Fibroblast of lung (primary cell): ENCODE measurements around the gene ADORA2B. TPM values are rescaled to one million over a fixed set of nuclear protein-coding genes. Genes with fewer than 3 reads are reported as not detected.

Source experiments
- DNase-seq, 2 donors: peaks; one replicate each; pipeline versions ENCODE4 v3.0.0 to v3.0.0-alpha.2; 2010; ENCODE audit warnings: low read depth in 2 of 2
- H2AFZ ChIP-seq: 2 replicates; pipeline ENCODE4 v1.5.1; 2012; ENCODE audit warnings: low read length, control low read depth, inconsistent platforms
- H3K27ac ChIP-seq: 2 replicates; pipeline ENCODE4 v1.5.1; 2011; ENCODE audit warnings: low read length, control low read depth; ENCODE audit not compliant: insufficient read depth
- H3K27me3 ChIP-seq: 2 replicates; pipeline ENCODE4 v1.5.1; 2011; ENCODE audit warnings: mild to moderate bottlenecking, low read length; ENCODE audit not compliant: control insufficient read depth, insufficient read depth
- H3K36me3 ChIP-seq: 2 replicates; pipeline ENCODE4 v1.5.1; 2011; ENCODE audit warnings: low read length; ENCODE audit not compliant: control insufficient read depth, insufficient read depth
- H3K4me1 ChIP-seq: 2 replicates; pipeline ENCODE4 v1.5.1; 2011; ENCODE audit warnings: low read length; ENCODE audit not compliant: control insufficient read depth, insufficient read depth; ENCODE audit errors: extremely low read depth
- H3K4me2 ChIP-seq: 2 replicates; pipeline ENCODE4 v1.5.1; 2011; ENCODE audit warnings: low read length, control low read depth; ENCODE audit not compliant: insufficient read depth; ENCODE audit errors: extremely low read depth
- H3K4me3 ChIP-seq, 4 experiments: fragments of 200-600 bp in 1 of 4; sonication (generic) in 1 of 4; replicated peaks in 1 of 4; 2 replicates each; pipeline ENCODE4 v1.5.1; 2011 to 2016; ENCODE audit warnings: low read length in 4 of 4, low read depth in 3 of 4, mild to moderate bottlenecking in 3 of 4, control low read depth in 2 of 4, inconsistent platforms in 1 of 4, mixed read lengths in 1 of 4; ENCODE audit not compliant: insufficient read depth in 1 of 4; ENCODE audit errors: control extremely low read depth in 1 of 4
- H3K79me2 ChIP-seq: 2 replicates; pipeline ENCODE4 v1.5.1; 2012; ENCODE audit warnings: mild to moderate bottlenecking, low read length, inconsistent platforms; ENCODE audit not compliant: control insufficient read depth, insufficient read depth
- H3K9ac ChIP-seq: 2 replicates; pipeline ENCODE4 v1.5.1; 2011; ENCODE audit warnings: mild to moderate bottlenecking, low read length, control low read depth; ENCODE audit not compliant: insufficient read depth
- H3K9me3 ChIP-seq: 2 replicates; pipeline ENCODE4 v1.5.1; 2012; ENCODE audit warnings: low read depth, low read length; ENCODE audit not compliant: control insufficient read depth, insufficient read depth
- H4K20me1 ChIP-seq: 2 replicates; pipeline ENCODE4 v1.5.1; 2011; ENCODE audit warnings: low read length; ENCODE audit not compliant: control insufficient read depth, insufficient read depth; ENCODE audit errors: extremely low read depth
- EZH2 ChIP-seq: IDR thresholded peaks from 2 replicates; pipeline ENCODE4 v1.5.1; 2012; ENCODE audit warnings: low read length, control low read depth, mild to moderate bottlenecking; ENCODE audit errors: missing control alignments
- polyA plus RNA-seq, 2 donors: library from polyadenylated mRNA; depleted of rRNA in 1 of 2; stranded (reverse) in 1 of 2; unstranded in 1 of 2; fragments of >200 nt; gene quantifications; 2 replicates each; pipeline ENCODE4 v1.2.1, GENCODE V29; 2011 to 2012; ENCODE audit warnings: missing spikeins in 1 of 2
- total RNA-seq: library from RNA; depleted of rRNA; stranded (reverse); fragments of >200 nt; gene quantifications from 2 replicates; pipeline ENCODE4 v1.2.1, GENCODE V29; 2014
- TF ChIP-seq, protein P1 (sequence below), 2 donors: IDR thresholded peaks in 1 of 2; conservative IDR thresholded peaks in 1 of 2; 1 replicate in 1 of 2; 2 replicates in 1 of 2; pipeline ENCODE4 v1.5.1; 2011 to 2012; ENCODE audit warnings: low read length in 2 of 2, control low read depth in 1 of 2, inconsistent platforms in 1 of 2, low read depth in 1 of 2, mild to moderate bottlenecking in 1 of 2

ADORA2B gene
- total and polyA plus RNA-seq, 2 donors (not counting 1 experiment from before 2014, with no cell fraction given) = 3.1 to 17.2 TPM

DNA sequence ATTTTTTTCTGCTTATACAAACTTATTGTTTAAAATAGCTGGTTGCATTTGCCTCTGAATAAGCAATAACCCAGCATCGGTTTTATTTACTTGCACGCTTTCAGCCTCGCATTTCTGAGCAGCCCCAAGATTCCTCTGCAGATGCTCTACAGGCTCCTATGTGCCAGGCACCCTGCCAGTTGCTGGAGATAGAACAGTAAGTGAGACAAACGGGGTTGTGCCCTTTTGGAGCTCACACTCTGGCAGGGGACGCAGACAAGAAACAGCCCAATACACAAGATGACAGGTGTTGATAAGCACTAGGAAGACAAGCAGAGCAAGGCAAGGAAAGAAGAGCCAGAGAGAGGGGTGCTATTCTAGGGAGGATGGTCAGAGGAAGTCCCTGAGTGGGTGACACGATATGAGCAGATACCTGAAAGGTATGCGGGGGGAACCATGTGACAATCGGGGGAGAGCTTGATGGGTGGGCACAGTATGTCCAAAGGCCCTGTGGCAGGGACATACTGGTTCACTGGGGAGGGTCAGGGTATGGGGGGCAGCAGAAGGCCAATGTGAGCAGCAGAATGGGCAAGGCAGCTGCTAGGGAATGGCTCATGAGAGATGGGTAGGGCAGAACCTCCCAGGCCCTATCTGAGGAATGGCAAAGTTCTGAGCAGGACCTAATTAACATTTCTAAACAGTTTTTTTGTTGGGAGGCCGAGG, 18.7 kb upstream of the ADORA2B start:
- Histone ChIP-seq H3K36me3 (no peaks in the 10 kb centered on the region), H3K79me2 (no peaks in the 10 kb centered on the region), H3K4me3 (no peak overlapping the region), H3K4me2 (no peak overlapping the region), H3K9me3 (no peaks in the 10 kb centered on the region), H3K27me3 (peaks cover 7% of the 10 kb centered on the region), H3K27ac (no peak overlapping the region), H4K20me1 (no peaks in the 10 kb centered on the region), H2AFZ (no peak overlapping the region), H3K4me1 (no peaks in the 10 kb centered on the region), H3K9ac (no peak overlapping the region)
- no peak for TF ChIP-seq EZH2
- TF ChIP-seq, protein P1, sequence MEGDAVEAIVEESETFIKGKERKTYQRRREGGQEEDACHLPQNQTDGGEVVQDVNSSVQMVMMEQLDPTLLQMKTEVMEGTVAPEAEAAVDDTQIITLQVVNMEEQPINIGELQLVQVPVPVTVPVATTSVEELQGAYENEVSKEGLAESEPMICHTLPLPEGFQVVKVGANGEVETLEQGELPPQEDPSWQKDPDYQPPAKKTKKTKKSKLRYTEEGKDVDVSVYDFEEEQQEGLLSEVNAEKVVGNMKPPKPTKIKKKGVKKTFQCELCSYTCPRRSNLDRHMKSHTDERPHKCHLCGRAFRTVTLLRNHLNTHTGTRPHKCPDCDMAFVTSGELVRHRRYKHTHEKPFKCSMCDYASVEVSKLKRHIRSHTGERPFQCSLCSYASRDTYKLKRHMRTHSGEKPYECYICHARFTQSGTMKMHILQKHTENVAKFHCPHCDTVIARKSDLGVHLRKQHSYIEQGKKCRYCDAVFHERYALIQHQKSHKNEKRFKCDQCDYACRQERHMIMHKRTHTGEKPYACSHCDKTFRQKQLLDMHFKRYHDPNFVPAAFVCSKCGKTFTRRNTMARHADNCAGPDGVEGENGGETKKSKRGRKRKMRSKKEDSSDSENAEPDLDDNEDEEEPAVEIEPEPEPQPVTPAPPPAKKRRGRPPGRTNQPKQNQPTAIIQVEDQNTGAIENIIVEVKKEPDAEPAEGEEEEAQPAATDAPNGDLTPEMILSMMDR (conservative IDR thresholded peaks at IDR 0.05 in 1 of 2, IDR thresholded peaks at IDR 0.05 in 1 of 2; ENCODE audit: low read depth in 1 of 2, low read length in 2 of 2) = no peak
- DNase-seq = no peak

DNA sequence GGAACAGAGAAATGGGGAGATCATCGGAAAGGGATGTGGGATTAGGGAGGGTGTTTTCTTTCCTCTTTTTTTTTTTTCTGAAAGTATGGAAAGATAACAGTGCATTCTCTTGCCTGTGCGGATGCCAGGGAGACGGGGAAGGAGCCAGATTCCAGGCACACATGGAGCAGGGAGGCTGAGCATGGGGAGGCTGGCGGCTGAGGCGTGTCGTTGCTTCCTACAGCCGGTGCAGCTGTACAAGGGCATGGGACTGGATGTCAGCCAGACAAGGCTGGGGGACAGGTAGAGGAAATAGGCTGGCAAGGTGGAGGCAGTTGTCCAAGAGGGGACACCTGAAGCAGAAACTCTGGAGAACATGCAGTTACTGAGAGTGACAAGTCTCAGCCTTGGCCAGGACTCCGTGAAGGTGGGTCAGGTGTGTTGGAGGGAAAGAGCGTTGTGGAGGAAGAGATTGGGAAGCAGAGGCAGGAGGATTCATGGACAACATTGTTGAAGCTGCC, 16.6 kb upstream of the ADORA2B start:
- no peak overlapping the region for H3K9ac ChIP-seq
- no peak overlapping the region for H3K4me3 ChIP-seq
- DNase-seq = no peak
- no peak overlapping the region for H3K4me2 ChIP-seq
- no peak for TF ChIP-seq EZH2
- TF ChIP-seq, protein P1 (conservative IDR thresholded peaks at IDR 0.05 in 1 of 2, IDR thresholded peaks at IDR 0.05 in 1 of 2; ENCODE audit: low read depth in 1 of 2, low read length in 2 of 2) = no peak
- peaks cover 10% of the 10 kb centered on the region for H3K27me3 ChIP-seq
- no peaks in the 10 kb centered on the region for H3K9me3 ChIP-seq
- H3K4me1 ChIP-seq = no peaks in the 10 kb centered on the region
- H2AFZ ChIP-seq = no peak overlapping the region
- no peaks in the 10 kb centered on the region for H3K36me3 ChIP-seq
- no peaks in the 10 kb centered on the region for H3K79me2 ChIP-seq
- no peak overlapping the region for H3K27ac ChIP-seq
- H4K20me1 ChIP-seq = no peaks in the 10 kb centered on the region

DNA sequence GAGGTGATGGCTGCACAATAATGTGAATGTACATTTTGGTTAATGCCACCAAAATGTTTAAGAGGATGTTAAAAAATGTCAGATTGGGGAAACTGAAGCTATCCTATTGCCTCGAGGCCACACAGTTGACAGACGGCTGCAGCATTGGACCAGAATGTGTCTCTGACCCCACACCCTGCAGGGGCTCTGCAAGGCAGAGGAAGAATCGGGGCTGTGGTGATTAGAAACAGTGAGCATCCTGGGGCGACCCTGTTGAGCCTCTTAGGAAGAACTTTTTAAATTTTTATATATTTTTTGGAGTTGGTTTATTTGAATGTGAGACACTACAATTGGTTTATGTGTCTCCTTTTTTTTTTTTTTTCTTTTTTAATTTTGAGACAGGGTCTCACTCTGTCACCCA, 15.0 kb upstream of the ADORA2B start:
- H4K20me1 ChIP-seq = no peaks in the 10 kb centered on the region
- no peaks in the 10 kb centered on the region for H3K9me3 ChIP-seq
- H3K27me3 ChIP-seq = peaks cover 10% of the 10 kb centered on the region
- no peak overlapping the region for H3K4me3 ChIP-seq
- H3K9ac ChIP-seq = no peak overlapping the region
- H2AFZ ChIP-seq = no peak overlapping the region
- TF ChIP-seq, protein P1 (conservative IDR thresholded peaks at IDR 0.05 in 1 of 2, IDR thresholded peaks at IDR 0.05 in 1 of 2; ENCODE audit: low read depth in 1 of 2, low read length in 2 of 2) = no peak
- TF ChIP-seq EZH2 = no peak
- no peak for DNase-seq
- H3K27ac ChIP-seq = no peak overlapping the region
- H3K36me3 ChIP-seq = no peaks in the 10 kb centered on the region
- no peaks in the 10 kb centered on the region for H3K4me1 ChIP-seq
- H3K79me2 ChIP-seq = no peaks in the 10 kb centered on the region
- no peak overlapping the region for H3K4me2 ChIP-seq
